ENCODE data around the gene POU2F1.

POU2F1 gene

DNA sequence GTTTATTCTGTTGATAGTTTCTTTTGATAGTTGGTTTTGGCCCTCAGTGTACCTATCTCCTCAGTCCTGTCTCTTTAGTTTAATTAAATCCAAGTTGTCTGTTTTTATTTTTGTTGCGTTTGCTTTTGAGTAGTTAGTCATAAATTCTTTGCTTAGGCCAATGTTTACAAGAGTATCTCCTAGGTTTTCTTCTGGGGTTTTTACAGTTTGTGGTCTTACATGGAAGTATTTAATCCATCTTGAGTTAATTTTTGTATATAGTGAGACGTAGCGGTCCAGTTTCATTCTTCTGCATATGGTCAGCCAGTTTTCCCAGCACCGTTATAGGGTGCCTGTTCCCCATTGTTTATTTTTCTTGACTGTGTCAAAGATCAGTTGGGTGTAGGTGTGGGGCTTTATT lies 139.4 kb downstream of the POU2F1 start:
- DNase-seq: no peak

GRCh38 chr1:167362638-167363037 lies 142.0 kb downstream of the POU2F1 start:
- DNase-seq: no peak

DNA sequence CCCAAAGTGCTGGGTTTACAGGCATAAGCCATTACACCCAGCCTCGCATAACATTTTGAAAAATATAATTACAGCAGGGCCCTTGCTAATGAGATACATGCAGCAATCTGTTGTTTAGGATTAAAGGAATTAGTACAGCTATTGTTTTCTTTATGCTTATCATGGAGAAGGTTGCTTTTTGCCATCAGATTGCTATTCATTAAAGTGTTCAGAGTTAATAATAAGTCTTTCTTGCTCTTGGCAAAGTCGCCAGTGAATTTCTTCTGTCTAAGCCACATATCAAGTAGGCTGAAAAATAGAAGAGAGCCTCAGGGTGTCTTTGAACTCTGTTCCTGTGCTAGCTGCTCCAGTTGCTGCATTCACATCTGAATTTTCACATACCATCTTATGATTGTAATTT lies 144.1 kb downstream of the POU2F1 start:
- DNase-seq: no peak

DNA sequence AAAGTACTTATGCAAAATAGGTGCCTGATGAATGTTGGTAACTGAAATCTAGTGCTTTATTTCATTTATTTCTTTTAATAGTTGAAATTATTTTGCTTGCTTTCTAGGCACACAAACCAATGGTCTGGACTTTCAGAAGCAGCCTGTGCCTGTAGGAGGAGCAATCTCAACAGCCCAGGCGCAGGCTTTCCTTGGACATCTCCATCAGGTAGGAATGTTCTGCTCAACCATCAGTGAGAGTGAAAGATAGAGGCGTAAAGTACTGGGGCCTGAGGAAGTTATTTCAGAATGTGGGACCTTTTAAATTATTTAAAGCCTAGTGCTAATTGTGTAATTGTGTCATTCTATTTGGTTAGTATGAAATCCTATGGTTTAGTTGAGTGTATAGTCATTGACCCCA lies 144.7 kb downstream of the POU2F1 start:
- DNase-seq: no peak

GRCh38 chr1:167367705-167368104 lies 147.0 kb downstream of the POU2F1 start:
- no peak for DNase-seq

DNA sequence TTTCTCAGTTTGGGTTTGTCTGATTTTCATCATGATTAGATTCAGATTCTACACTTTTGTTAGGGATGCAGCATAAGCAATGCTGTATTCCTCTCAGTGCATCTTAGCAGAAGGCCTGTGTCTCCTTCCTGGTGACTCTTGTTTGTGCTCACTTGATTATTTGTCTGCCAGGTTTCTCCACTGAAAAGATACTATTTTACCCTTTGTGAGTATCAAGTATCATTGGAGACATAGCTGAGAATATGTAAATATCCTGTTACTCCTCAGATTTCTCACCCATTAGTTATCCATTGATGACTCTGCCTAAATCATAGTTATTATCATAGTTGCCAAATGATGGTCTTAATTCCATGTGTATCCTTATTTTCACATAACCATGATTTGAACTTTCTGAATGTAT lies 148.5 kb downstream of the POU2F1 start:
- no peak for DNase-seq

DNA sequence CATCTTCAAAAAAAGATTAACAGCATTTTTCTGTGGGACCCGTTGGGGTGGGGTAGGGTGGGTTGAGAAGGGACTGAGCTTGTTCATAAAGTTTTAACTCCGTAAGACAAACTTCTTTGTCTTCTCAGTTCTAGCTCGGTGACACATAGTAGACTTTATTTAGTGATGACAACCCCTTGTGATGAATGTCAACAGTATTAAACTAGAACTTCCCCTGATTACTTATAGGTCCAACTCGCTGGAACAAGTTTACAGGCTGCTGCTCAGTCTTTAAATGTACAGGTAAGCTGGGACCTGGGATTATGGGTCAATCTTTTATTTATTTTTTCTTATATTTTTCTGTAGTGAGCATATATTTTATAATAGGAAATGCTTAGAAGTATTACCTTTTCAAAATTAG lies 149.2 kb downstream of the POU2F1 start:
- DNase-seq: no peak

- DNase-seq: peak in 1 of 58 donors; percentile 19
Measured at GRCh38 chr1:167371030-167371429, 150.3 kb downstream of the POU2F1 start.

DNA sequence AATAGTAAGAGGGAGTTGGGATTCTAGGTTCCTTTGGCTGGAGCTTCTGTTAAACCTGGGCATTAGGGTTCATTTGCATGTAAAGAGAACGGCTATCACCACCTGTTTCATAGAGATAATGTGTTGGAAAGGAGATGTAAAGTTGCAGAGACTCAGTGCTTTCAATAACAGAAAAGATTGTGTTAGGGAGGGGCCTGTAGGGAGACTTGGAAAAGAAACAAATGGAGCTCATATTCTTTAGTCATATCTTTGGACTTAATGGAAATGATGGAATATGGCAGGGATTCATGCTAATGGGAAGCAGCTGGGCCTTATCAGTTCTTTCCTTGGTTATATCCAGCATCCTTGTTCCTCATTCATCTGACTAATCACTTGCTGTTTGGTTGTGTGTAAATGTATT lies 152.7 kb downstream of the POU2F1 start:
- no peak for DNase-seq

- DNase-seq: peak in 7 of 58 donors; percentile 1 to 11 (median 2)
Measured at GRCh38 chr1:167373986-167374385, 153.3 kb downstream of the POU2F1 start.

- no peak for DNase-seq
Measured at GRCh38 chr1:167375949-167376348, 155.3 kb downstream of the POU2F1 start.

GRCh38 chr1:167387251-167387910 lies 166.7 kb downstream of the POU2F1 start:
- DNase-seq: no peak

- no peak for DNase-seq
Measured at GRCh38 chr1:167388976-167389375, 168.3 kb downstream of the POU2F1 start.

DNA sequence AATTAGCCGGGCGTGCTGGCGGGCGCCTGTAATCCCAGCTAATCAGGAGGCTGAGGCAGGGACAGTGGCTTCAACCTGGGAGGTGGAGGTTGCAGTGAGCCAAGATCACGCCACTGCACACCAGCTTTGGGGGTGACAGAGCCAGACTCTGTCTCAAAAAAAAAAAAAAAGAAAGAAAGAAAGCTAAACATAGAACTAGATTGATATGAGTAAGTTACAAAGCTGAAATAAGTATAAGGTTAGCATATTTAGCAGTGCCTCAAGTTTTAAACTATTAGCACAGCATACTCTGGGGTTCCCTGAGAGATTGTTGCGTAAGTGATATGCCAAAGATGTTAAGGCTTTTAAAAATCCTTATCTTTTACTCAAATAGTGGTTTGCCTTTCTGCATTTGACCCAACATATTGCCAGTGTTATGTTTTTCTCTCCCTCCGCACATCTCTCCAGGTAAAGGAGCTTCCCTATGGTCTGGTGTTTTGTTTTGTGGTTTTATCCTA lies 171.6 kb downstream of the POU2F1 start:
- DNase-seq: no peak

DNA sequence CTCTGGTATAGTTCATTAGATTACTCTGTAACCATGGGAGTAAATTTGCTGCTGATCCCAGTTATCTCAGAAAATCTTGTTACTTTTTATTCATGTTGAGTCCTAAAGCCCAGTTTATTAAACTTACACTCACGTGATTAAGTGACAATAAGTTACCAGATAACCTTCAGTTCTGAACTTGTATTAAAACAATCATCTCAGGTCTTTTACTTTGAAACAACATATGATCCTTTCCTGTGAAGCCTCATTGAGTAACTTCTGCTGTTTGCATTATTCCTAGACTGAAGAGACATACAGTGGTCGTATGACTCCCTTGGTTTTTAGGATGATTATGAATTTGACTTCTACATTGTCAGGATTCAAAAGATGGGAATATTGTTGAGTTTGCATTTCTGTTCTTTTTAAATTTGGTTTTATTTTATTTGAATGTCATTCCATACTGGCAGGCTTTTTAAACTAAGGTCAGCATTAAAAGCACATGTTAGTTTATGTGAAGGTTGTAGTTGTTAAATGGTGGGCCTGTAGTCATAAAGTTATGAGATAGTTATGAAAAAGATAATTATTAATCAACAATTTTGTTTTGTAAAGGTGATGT lies 179.8 kb downstream of the POU2F1 start:
- no peak for DNase-seq

DNA sequence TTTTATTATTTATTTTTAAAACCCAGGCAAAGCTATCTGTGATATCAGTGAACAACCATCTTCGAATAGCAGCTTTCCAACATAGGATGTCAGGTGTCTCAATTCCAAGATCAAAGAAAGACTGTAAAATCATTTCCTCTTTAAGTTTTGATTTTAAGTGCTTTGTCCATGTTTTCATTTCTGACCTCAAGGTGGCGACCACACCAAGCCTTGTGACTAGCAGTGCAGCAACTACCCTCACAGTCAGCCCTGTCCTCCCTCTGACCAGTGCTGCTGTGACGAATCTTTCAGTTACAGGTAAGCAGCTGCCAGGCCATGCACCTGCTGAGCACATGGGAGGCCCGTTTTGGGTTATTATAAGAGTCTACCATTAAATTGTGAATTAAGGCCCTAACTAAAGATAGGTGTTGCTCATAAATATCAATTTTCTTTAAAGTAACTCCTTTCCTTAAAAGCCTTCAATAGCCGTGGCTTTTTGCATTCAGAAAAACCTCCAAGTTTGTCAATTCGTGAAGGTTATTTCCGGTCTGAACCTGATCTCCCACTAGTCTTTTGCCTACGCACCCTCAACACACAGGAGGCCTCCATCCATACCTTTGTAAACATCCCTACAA lies 180.7 kb downstream of the POU2F1 start:
- DNase-seq: peak in 13 of 58 donors; percentile 2 to 32 (median 8)

DNA sequence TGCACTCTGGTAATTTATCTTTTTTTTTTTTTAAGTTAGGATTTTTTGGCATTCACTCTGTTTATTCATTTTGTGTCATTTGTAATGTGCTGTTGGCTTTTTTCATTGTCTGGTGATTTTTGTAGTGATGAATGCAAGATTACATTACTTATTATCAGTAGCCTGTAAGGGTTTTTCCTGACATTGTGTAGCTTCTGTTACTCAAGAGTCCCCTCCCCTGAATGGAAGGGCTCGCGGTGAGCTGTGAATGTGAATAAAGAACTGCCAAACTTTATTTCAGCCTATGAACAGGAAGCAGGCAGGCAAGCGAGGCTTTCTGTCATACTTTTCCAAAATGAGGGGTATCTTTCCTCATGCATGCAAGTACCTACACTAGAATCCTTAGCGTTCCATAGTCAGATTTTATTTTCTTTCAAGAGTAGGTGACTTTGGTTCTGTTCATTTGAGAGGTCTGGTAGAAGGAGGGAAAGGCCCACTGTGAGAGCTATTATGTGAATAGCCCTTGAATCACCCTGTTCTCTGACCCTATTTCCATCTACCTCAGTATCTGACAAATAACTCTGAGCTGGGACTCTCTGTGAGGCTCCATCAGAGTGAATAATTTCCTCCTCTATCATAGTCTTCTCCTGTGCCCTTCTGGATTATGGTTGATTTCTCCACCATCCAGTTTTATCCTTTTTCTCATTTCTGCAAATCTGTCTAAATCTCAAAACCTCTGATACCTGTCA lies 183.6 kb downstream of the POU2F1 start:
- no peak for DNase-seq

- no peak for DNase-seq
Measured at GRCh38 chr1:167404908-167405307, 184.2 kb downstream of the POU2F1 start.

GRCh38 chr1:167408355-167408754 lies 187.7 kb downstream of the POU2F1 start:
- DNase-seq: no peak

GRCh38 chr1:167409183-167409582 lies 188.5 kb downstream of the POU2F1 start:
- no peak for DNase-seq

GRCh38 chr1:167412072-167412471 lies 191.4 kb downstream of the POU2F1 start:
- DNase-seq: no peak

DNA sequence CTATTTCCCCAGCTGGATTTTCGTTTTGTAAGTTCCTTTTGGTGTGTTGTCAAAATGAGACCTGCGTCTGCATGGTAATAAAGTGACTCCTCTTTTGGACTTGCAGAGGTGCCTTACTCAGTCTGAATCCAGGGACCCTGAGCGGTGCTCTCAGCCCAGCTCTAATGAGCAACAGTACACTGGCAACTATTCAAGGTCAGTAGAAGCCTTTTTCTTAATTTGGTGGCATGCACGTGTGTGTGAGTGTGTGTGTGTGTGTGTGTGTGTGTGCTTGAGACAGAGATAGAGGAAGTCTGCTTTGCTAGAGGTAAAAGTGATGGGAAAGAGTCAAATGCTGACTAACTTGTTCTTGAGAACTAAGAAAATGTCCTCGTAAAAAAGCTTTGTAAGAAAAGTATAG lies 192.2 kb downstream of the POU2F1 start:
- no peak for DNase-seq
